ENCODE results near the gene RARB. TPM values are rescaled to one million over a fixed set of nuclear protein-coding genes. Genes with fewer than 3 reads are reported as not detected.

The RARB gene
- total and polyA plus RNA-seq, 11 donors = 4.3 to 21.0 (median 16.3) TPM

DNA sequence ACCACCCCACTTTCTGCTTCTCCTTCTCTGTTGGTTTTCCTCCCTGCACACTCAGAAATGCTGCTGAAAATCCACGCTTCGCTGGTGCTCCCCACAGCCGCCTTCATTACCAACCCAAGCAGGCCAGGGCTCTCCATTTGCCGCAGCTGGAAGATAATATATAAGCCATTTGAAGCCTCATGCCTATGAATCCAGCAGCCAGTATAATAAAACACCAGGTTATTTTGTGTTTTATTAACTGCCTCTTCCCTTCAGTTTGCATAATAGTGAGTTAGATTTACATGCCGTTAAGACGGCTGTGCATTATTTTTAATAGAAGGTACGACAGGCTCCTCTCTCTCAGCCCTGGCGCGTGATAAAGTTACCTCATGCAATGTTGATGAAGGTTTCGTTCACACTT, 150.0 kb downstream of the RARB start:
- no peak for ATAC-seq
- no peak for DNase-seq
- 94 to 96% (median 95%) methylated on average over 10 of the region's 10 CpGs for WGBS, 4 donors
- Histone ChIP-seq H3K36me3 (peaks cover 0 to 29% (median 10%) of the 10 kb centered on the region in 9 donors), H3K4me1 (peaks cover 0 to 32% (median 12%) of the 10 kb centered on the region in 12 donors), H3K27me3 (no peaks in the 10 kb centered on the region), H3K27ac (no peak overlapping the region), H3K9me3 (no peaks in the 10 kb centered on the region), H3K4me3 (no peak overlapping the region)
- intact Hi-C loops (cut with DNase I) = no loop called here
- TF ChIP-seq POLR2A (IDR thresholded peaks at IDR 0.05) = no peak
- TF ChIP-seq, protein P1, sequence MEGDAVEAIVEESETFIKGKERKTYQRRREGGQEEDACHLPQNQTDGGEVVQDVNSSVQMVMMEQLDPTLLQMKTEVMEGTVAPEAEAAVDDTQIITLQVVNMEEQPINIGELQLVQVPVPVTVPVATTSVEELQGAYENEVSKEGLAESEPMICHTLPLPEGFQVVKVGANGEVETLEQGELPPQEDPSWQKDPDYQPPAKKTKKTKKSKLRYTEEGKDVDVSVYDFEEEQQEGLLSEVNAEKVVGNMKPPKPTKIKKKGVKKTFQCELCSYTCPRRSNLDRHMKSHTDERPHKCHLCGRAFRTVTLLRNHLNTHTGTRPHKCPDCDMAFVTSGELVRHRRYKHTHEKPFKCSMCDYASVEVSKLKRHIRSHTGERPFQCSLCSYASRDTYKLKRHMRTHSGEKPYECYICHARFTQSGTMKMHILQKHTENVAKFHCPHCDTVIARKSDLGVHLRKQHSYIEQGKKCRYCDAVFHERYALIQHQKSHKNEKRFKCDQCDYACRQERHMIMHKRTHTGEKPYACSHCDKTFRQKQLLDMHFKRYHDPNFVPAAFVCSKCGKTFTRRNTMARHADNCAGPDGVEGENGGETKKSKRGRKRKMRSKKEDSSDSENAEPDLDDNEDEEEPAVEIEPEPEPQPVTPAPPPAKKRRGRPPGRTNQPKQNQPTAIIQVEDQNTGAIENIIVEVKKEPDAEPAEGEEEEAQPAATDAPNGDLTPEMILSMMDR (IDR thresholded peaks at IDR 0.05) = no peak

DNA sequence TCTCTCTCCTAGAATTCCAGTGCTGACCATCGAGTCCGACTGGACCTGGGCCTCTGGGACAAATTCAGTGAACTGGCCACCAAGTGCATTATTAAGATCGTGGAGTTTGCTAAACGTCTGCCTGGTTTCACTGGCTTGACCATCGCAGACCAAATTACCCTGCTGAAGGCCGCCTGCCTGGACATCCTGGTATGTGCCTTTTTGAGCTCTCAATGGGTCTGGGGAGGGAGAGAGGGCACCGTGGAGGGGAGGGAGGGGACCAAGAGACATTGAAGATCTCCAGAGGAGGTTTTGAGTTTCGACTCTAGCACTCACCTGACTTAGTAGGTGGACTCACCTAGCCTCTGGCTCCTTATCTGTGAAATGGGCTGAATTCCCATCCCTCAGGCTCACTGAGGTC, 152.5 kb downstream of the RARB start:
- WGBS, 4 donors = 91 to 93% (median 92%) methylated on average over 7 to 8 of the region's 8 CpGs
- TF ChIP-seq, protein P1 (IDR thresholded peaks at IDR 0.05) = no peak
- TF ChIP-seq POLR2A (IDR thresholded peaks at IDR 0.05) = no peak
- no peak overlapping the region for H3K27ac ChIP-seq
- H3K9me3 ChIP-seq = no peaks in the 10 kb centered on the region
- H3K4me1 ChIP-seq = peaks cover 0 to 13% (median 0%) of the 10 kb centered on the region in 12 donors
- peaks cover 0 to 40% (median 10%) of the 10 kb centered on the region in 9 donors for H3K36me3 ChIP-seq
- DNase-seq (no peak), ATAC-seq (no peak)
- no peak overlapping the region for H3K4me3 ChIP-seq
- intact Hi-C loops (cut with DNase I) = loop anchor here in 2 of 10 donors (5.0 to 10.0 kb wide), 2 partner anchors 53 to 56 kb away; no protein-coding TSS in a partner anchor
- no peaks in the 10 kb centered on the region for H3K27me3 ChIP-seq

DNA sequence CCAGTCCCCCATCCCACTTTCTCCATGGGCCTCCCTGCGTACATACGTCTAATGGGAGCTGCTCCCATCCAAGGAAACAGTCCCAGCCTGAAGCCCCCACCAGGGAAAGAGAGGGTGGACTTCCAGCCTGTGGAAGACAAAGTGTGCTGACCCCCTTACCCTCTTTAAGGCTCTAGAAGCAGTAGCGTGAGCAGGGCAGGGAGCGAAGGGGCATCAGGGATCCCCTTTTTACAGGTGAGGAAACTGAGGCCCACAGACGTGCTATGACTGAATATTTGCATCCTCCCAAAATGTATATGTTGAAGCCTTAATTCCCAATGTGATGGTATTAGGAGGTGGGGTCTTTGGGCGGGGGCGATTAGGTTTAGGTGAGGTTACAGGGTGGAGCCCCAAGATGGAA, 153.3 kb downstream of the RARB start:
- Histone ChIP-seq H3K9me3 (no peaks in the 10 kb centered on the region), H3K27me3 (no peaks in the 10 kb centered on the region), H3K36me3 (peaks cover 0 to 40% (median 10%) of the 10 kb centered on the region in 9 donors), H3K4me1 (peaks cover 0 to 15% (median 0%) of the 10 kb centered on the region in 12 donors), H3K27ac (no peak overlapping the region), H3K4me3 (no peak overlapping the region)
- TF ChIP-seq POLR2A (IDR thresholded peaks at IDR 0.05) = no peak
- TF ChIP-seq, protein P1 (IDR thresholded peaks at IDR 0.05) = no peak
- WGBS, 4 donors = 97 to 99% (median 98%) methylated on average over 7 of the region's 7 CpGs
- DNase-seq (no peak), ATAC-seq (no peak)
- intact Hi-C loops (cut with DNase I) = loop anchor here in 2 of 10 donors (5.0 to 10.0 kb wide), 2 partner anchors 54 to 57 kb away; no protein-coding TSS in a partner anchor

DNA sequence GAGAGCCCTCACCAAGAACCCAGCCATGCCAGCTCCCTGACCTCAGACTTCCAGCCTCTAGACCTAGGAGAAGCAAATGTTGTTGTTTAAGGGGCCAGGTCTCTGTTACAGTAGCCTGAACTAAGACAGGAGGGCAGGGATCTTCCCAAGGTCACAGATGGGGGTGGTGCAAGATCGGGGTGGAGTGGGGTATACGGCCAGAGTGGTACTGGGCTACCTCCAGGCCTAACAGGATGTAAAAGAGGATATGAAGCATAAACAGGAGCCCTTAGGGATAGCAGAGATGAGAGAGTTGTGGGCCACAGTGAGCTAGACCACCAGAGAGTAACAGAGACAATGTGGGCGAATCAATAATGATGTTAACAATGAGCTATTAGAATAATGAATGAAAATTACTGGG, 153.8 kb downstream of the RARB start:
- Histone ChIP-seq H3K36me3 (peaks cover 0 to 40% (median 10%) of the 10 kb centered on the region in 9 donors), H3K27ac (no peak overlapping the region), H3K4me1 (peaks cover 0 to 20% (median 0%) of the 10 kb centered on the region in 12 donors), H3K27me3 (no peaks in the 10 kb centered on the region), H3K9me3 (no peaks in the 10 kb centered on the region), H3K4me3 (no peak overlapping the region)
- DNase-seq (no peak), ATAC-seq (no peak)
- TF ChIP-seq, protein P1 (IDR thresholded peaks at IDR 0.05) = no peak
- no peak for TF ChIP-seq POLR2A (IDR thresholded peaks at IDR 0.05)
- intact Hi-C loops (cut with DNase I) = loop anchor here in 2 of 10 donors (5.0 to 10.0 kb wide), 2 partner anchors 55 to 57 kb away; no protein-coding TSS in a partner anchor
- WGBS, 4 donors = 94 to 99% (median 97%) methylated on average over 3 of the region's 3 CpGs
